ES-I3 (cell line): ENCODE measurements around the gene FANCI.
"Not testable (repeated sequence)": the region's sequence is repeated elsewhere in the genome, so short reads cannot be mapped to it uniquely, and the experiment has no call there.

Experiments used
- H3K36me3 ChIP-seq: 2 replicates; pipeline ENCODE4 v1.6.1; 2013; ENCODE audit warnings: mild to moderate bottlenecking, low read length, control low read depth, moderate library complexity; ENCODE audit not compliant: insufficient read depth
- H3K4me1 ChIP-seq: 2 replicates; pipeline ENCODE4 v1.6.1; 2013; ENCODE audit warnings: mild to moderate bottlenecking, control low read depth, low read length; ENCODE audit not compliant: insufficient read depth
- H3K9ac ChIP-seq: 2 replicates; pipeline ENCODE4 v1.6.1; 2013; ENCODE audit warnings: low read depth, mild to moderate bottlenecking, low read length, moderate library complexity
- H3K9me3 ChIP-seq: 2 replicates; pipeline ENCODE4 v1.6.1; 2013; ENCODE audit warnings: mild to moderate bottlenecking, low read length, moderate library complexity; ENCODE audit not compliant: control insufficient read depth, insufficient read depth

FANCI gene

DNA sequence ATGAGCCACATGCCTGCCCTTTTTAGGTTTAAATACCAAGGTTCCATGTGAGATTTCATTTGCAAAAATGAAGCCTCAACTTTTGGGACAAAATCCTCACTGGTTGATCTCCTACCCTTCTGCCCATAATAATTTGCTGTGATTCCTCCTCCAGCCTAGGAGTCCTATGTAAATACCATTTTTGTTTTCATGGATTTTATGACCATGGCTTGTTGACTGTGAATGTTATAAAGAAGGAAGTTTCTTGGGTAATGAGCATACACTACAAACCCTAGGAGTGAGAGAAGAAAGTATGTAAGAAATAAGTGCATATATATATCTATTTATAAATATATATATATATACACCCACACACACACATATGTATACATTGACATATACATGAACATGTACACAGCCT is 35.5 kb upstream of the FANCI start:
- Histone ChIP-seq H3K4me1 (no peaks in the 10 kb centered on the region; the same call in 1 of the 2 replicates), H3K36me3 (no peaks in the 10 kb centered on the region), H3K9ac (no peak overlapping the region), H3K9me3 (no peaks in the 10 kb centered on the region)

DNA sequence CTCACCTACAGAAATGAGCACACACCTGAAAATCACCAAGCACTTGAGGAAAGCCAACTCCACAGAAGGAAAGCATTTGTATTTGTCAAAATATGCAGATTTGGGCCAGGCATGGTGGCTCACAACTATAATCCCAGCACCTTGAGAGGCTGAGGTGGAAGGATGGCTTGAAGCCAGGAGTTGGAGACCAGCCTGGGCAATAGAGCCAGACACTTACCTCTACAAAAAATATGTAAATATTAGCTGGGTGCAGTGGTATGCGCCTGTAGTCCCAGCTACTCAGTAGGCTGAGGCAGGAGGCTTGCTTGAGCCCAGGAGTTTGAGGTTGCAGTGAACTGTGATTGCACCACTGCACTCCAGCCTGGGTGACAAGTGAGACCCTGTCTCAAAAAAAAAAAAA is 34.7 kb upstream of the FANCI start:
- no peaks in the 10 kb centered on the region; the same call in 1 of the 2 replicates for H3K4me1 ChIP-seq
- no peak overlapping the region for H3K9ac ChIP-seq
- H3K36me3 ChIP-seq, result no peaks in the 10 kb centered on the region
- H3K9me3 ChIP-seq, result no peaks in the 10 kb centered on the region

DNA sequence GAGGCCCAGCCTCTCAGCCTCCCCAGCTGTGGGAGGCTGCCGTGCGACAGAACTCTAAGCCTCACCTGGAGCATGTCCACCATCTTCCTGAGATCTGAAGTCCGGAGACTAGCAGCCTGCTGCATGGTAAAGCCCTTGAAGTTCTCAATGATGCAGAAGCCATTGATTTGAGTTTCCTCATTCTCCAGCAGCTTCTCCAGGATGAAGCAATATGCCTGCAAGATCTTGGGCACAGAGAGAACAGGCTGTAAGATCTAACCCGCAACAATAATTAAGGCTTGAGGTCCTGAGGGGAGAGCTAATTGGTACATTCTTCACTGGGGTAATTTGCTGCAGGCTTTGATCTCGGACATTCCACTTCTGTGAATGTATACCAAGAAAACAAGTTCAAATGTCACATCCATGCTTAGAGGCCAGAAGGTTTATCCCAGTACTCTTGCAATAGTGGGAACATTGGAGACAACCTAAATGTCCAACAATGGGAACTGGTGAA is 32.1 kb upstream of the FANCI start:
- H3K9ac ChIP-seq, result no peak overlapping the region
- H3K4me1 ChIP-seq, result no peaks in the 10 kb centered on the region; the same call in 1 of the 2 replicates
- no peaks in the 10 kb centered on the region for H3K9me3 ChIP-seq
- no peaks in the 10 kb centered on the region for H3K36me3 ChIP-seq

DNA sequence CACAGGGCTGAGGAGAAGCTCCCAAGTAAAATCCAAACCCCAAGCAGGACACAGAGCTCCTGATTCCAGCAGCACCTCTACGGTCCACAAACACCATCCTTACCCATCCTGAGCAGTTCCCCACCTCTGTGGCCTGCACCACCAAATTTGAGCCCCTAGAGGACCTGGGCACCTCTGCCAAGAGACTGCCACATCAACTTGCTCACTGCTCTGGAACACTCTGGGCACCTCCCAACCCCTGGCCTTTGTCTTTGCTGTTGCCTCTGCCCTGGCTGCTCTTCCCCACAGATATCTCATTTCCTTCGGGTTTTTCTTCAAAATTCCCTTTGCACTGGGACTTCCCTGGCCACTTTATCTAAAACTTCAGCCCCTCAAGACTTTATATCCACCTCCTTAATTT is 28.2 kb upstream of the FANCI start:
- no peaks in the 10 kb centered on the region for H3K36me3 ChIP-seq
- H3K9ac ChIP-seq, result no peak overlapping the region
- H3K9me3 ChIP-seq, result no peaks in the 10 kb centered on the region
- H3K4me1 ChIP-seq, result no peaks in the 10 kb centered on the region

DNA sequence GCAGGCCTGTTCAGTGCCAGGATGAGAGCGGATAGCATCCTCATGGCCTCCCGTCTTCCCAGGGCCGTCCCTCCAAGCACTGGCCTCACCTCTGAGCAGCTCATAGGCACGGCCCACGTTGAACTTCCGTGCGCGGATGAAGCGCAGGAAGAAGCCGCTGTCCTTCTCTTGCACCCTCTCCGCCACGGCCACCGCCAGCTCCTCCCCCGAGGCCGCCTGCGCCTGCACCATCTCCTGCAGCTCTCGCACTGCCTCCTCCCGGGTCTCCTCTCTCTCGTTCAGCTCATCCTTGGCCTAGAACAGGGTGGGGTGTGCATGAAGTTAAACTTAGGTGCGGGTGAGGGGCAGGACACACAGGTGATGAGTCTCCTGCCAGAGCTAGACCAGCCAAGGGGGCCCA is 26.7 kb upstream of the FANCI start:
- Histone ChIP-seq H3K9ac (no peak overlapping the region), H3K4me1 (no peaks in the 10 kb centered on the region), H3K9me3 (no peaks in the 10 kb centered on the region), H3K36me3 (no peaks in the 10 kb centered on the region)

DNA sequence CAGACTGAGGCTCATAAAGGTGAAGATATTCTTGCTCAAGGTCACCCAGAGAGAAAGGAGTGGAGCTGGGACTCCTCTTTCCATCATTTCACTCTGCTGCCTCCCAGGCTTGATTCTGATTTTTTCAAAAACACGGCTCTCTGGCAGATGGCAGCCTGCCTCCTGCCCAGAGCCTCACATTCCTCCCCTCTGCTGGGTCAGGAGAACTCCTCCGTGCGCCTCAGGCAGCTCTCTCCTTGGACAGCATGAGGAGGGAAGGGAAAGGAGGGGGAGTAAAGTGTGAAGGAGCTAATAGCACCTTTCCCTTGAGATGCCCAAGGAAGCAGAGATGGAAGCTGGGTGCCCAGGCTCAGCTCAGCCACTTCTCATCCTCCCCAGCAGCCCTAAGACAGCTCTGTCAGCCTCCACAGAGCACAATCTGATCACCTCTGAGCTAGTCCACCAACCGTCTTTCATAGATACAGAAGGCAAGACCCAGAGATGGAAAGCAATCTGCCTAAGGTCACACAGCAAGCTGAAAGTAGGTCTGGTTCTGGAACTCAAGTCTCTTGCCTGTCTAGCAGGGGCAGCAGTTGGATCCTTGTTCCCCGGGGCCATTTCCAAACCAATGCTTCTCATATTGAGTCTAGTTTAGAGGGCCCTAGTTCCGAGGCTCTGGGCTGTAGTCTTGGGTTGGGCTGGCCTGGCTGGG is 25.9 kb upstream of the FANCI start:
- Histone ChIP-seq H3K9me3 (no peaks in the 10 kb centered on the region), H3K4me1 (no peaks in the 10 kb centered on the region)

DNA sequence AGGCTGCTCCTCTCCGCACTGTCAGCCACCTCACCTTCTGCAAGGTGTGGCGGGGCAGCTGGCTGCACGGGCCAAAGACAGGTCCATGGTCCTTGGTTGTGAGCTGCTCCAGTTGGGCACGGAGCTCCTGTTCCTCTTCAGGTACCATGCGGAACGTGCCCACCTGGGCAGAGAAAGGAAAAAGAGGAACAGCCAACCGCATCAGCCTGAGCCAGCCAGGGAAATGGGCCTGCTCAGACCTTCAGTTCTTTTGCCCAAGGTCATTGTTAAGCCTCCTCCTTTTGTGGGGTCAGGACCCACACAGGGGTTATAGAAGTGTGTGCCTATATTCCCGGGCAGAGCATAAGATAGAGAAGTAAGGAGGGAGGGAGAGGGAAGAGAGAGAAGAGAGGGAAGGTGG is 25.2 kb upstream of the FANCI start:
- no peak overlapping the region for H3K9ac ChIP-seq
- H3K9me3 ChIP-seq, result no peaks in the 10 kb centered on the region
- H3K36me3 ChIP-seq, result no peaks in the 10 kb centered on the region
- no peaks in the 10 kb centered on the region for H3K4me1 ChIP-seq

More for the DNA sequence above, 25.9 kb upstream of the FANCI start:
- Histone ChIP-seq H3K9ac (no peak overlapping the region), H3K36me3 (no peaks in the 10 kb centered on the region)

DNA sequence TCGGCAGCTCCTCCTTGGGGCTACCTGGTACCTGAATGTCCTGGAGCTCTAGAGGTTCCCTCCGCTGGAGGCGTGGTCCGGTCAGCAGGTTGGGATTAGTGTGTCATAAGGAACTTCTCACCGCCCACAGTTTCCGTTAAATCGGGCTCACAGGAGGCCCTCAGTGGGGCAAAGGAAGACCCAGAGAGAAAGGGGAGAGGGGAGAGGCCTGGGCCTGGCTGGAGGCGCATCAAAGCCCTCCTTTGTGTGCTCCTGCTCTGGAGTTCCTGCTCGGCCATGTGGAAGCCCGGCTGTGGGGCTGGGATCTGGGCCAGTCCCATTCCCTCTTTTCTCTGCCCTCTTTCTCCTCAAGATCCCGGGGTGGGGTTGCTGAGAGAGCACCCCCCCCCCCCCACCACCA is 22.2 kb upstream of the FANCI start, which contains the start of gene RLBP1:
Gene RLBP1 (minus strand): TSS at position 37 of the 400 bp plus-strand sequence. CDS start 2,604 bp downstream, outside the sequence.
- H3K9me3 ChIP-seq, result no peaks in the 10 kb centered on the region
- H3K36me3 ChIP-seq, result no peaks in the 10 kb centered on the region
- H3K9ac ChIP-seq, result no peak within 1 kb of the TSS
- H3K4me1 ChIP-seq, result no peaks in the 10 kb centered on the region

DNA sequence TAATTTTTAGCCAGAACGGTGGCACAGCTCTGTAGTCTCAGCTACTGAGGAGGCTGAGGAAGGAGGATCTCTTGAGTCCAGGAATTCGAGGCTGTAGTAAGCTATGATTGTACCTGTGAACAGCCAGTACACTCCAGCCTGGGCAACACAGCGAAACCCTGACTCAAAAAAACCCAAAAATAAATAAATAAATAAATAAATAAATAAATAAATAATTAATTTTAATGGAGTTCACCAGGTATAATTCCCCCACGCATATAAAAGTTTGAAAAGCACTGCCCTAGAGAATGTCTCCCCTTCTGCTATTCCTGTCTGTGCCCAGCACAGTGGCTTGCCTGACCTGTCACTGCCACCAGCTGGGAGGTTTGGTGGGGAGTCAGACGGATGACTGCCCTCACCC is 18.2 kb upstream of the FANCI start:
- Histone ChIP-seq H3K36me3 (no peaks in the 10 kb centered on the region), H3K9me3 (no peaks in the 10 kb centered on the region), H3K4me1 (no peaks in the 10 kb centered on the region), H3K9ac (no peak overlapping the region)

DNA sequence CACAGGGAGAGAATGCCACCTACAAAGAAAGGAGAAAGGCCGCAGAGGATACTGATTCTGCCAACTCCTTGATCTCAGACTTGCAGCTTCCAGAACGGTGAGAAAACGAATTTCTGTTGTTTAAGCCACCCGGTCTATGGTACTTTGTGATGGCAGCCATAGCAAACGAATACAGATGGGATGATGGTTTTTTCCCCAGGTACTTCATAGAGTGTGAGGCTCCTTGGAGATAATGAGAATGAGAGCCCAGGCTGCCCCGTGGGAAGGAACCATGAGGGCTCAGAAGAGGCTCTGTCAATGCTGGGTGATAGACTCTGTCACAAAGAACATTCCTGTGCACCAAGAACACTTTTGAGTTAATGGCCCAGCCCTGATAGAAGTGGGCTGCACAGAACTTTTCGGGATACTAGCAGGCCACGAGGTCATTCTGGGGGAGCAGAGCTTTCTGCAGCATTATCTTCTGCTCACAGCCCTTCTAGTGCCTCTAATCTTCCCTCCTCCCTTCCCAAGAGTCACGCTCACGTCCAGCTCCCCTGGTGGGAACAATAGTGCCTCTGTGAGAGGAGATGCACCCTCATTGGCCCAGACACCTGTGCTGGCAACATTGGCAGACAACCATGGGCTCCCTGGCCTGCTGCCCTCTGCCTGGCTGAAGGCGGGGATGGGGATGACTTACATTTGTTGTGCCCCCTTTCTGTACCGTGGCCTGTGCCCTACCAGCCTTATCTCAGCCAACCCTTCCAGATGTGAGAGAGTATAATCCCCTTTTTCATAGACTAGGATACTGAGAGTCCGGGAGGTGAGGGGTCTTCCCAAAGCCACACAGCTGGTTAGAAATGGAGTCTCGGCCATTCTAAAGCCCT is 17.2 kb upstream of the FANCI start:
- no peaks in the 10 kb centered on the region for H3K9me3 ChIP-seq
- no peaks in the 10 kb centered on the region for H3K4me1 ChIP-seq
- H3K36me3 ChIP-seq, result no peaks in the 10 kb centered on the region
- no peak overlapping the region for H3K9ac ChIP-seq

DNA sequence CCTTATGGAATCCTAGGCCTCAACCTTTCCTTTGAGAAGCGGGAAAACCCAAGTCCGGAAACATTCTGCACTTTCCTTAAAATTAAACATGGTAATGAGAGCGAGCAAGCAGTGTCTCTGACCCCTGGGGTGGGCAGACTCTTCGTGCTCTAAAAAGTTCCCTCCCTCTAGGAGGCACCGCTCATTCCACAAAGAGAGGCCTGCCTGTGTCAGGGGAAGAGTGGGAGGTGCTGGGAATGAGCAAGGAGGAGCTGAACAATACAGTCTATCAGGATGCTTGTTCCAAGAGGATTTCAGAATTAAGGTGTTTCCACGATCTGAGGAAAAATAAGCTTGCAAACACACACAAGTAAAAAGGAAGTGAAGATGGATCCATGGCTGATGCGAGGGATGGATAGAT is 16.4 kb upstream of the FANCI start:
- no peak overlapping the region for H3K9ac ChIP-seq
- H3K4me1 ChIP-seq, result no peaks in the 10 kb centered on the region
- no peaks in the 10 kb centered on the region for H3K36me3 ChIP-seq

DNA sequence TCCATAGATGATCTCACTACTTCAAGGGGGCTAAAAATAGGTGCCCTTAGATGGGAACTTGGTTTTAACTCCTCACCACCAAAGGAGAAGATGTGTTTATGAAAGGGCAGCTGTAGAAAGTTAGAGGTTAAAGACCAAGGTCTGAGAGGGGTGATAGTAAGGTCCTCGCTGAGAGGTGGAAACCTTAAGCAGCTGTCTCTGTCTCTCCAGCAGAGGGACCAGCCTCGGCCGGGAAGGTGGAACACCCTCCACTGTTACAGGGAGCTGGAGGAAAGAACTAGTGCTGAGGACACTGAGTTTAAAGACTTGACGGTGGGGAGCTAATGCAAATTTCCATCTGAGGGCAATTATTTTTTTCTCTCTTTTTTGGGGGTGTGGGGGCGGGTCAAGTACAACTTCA is 13.5 kb upstream of the FANCI start:
- no peaks in the 10 kb centered on the region; the same call in 1 of the 2 replicates for H3K9me3 ChIP-seq
- no peaks in the 10 kb centered on the region for H3K36me3 ChIP-seq
- no peak overlapping the region for H3K9ac ChIP-seq
- no peaks in the 10 kb centered on the region for H3K4me1 ChIP-seq

More for the DNA sequence above, 16.4 kb upstream of the FANCI start:
- H3K9me3 ChIP-seq, result no peaks in the 10 kb centered on the region

DNA sequence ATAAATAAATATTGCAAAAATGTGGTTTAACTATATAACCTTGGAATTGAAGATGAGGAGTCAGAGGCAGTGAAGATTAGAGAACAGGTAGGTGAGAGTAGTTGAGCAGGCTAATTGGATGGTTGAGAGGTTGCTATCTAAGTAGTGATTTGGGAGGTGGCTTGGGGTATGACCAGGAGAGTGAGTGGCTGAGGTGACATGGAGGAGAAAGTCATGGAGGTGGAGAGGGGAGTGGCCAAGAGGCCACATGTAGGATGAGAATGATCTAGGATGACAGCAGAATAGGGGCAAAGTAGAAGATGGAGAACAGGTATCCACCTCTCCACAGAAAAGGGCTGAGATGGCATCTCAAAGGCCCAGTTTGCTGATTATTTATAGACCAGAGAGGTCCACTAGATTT is 11.9 kb upstream of the FANCI start:
- no peaks in the 10 kb centered on the region for H3K4me1 ChIP-seq
- no peaks in the 10 kb centered on the region for H3K36me3 ChIP-seq
- no peak overlapping the region for H3K9ac ChIP-seq
- H3K9me3 ChIP-seq, result no peaks in the 10 kb centered on the region; the same call in 1 of the 2 replicates

DNA sequence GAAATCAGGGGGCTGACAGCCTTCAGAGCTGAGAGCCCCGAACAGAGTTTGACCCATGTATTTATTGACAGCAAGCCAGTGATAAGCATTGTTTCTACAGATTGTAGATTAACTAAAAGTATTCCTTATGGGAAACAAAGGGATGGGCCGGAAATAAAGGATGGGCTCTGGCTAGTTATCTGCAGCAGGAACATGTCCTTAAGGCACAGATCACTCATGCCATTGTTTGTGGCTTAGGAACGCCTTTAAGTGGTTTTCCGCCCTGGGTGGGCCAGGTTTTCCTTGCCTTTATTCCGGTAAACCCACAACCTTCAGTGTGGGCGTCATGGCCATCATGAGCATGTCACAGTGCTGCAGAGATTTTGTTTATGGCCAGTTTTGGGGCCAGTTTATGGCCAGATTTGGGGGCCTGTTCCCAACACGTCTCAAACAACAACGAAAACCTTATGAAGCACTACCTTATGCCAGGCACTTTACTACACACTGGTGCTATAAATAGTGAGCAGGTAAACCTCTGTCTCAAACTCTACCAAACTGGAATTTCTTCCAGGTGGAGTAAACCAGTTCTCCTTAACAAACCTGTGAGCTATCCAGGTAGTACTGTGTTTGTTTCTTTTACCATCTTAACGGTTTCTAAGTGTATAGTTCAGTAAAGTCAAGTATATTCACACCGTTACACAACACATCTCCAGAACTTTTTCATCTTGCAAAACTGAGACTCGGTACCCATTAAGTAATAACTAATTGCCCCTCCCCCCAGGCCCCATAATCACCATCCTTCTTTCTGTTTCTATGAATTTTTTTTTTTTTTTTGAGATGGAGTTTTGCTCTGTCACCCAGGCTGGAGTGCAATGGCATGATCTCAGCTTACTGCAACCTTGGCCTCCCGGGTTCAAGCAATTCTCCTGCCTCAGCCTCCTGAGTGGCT is 3.6 kb upstream of the FANCI start:
- not testable (repeated sequence) for H3K36me3 ChIP-seq, H3K9me3 ChIP-seq, H3K9ac ChIP-seq, H3K4me1 ChIP-seq
